Measurements from ENCODE around the gene TSPOAP1. TPM values are rescaled to one million over a fixed set of nuclear protein-coding genes. Genes with fewer than 3 reads are reported as not detected.

Gene TSPOAP1
- polyA plus RNA-seq, 1 experiment, result 5.6 TPM

GRCh38 chr17:58269557-58270291 lies 58.9 kb downstream of the TSPOAP1 start:
- POLR2A ChIA-PET, result no interaction called here
- TF ChIP-seq, protein P1, sequence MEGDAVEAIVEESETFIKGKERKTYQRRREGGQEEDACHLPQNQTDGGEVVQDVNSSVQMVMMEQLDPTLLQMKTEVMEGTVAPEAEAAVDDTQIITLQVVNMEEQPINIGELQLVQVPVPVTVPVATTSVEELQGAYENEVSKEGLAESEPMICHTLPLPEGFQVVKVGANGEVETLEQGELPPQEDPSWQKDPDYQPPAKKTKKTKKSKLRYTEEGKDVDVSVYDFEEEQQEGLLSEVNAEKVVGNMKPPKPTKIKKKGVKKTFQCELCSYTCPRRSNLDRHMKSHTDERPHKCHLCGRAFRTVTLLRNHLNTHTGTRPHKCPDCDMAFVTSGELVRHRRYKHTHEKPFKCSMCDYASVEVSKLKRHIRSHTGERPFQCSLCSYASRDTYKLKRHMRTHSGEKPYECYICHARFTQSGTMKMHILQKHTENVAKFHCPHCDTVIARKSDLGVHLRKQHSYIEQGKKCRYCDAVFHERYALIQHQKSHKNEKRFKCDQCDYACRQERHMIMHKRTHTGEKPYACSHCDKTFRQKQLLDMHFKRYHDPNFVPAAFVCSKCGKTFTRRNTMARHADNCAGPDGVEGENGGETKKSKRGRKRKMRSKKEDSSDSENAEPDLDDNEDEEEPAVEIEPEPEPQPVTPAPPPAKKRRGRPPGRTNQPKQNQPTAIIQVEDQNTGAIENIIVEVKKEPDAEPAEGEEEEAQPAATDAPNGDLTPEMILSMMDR (IDR thresholded peaks at IDR 0.05; ENCODE audit: insufficient read depth, low read depth, low read length), result no peak
- H3K36me3 ChIP-seq (ENCODE audit: control insufficient read depth, insufficient read depth, low read length), result no peaks in the 10 kb centered on the region
- CTCF ChIA-PET, result no interaction called here
- H3K4me3 ChIP-seq (ENCODE audit: low read depth, low read length), result no peak overlapping the region
- no peak for DNase-seq (ENCODE audit: low read depth)
- H3K27me3 ChIP-seq (ENCODE audit: control insufficient read depth, insufficient read depth, low read length), result no peaks in the 10 kb centered on the region

DNA sequence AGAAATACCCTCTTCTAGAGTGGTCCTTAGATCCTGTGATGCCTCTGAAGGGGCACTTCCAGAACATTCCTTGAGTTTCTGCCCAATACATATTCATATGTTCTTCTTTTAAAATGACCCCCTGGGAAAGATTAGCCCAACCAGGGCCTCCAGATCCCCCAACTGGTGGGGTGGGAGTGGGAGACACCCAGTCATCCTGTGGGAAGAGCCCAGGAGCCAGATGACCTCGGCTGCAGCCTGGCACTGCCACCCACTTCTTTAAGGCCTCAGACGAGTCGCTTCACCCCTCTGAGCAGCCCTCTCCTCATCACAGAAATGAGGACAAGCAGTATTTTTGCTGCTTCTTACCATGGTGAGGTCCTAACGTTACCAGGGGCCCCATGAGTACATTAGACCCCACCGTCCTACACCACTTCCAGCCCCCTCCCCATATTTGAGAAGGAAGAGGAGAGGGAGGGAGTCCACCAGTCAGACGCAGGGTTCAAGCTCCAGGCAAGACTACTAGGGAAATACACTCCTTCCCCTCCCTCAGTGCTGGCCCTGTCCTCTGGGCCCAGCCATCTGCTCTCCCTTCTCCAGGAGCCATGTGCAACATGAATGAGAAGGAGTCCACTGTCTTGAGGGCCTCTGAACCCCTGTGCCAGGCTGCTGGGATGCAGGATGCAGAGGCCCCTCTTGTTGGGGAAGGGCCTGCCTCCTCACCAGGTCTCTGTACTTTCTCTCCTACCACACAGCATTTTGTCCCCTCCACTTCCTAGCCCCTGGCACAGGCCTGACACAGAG lies 59.6 kb downstream of the TSPOAP1 start:
- H3K36me3 ChIP-seq (ENCODE audit: control insufficient read depth, insufficient read depth, low read length), result no peaks in the 10 kb centered on the region
- TF ChIP-seq, protein P1 (IDR thresholded peaks at IDR 0.05; ENCODE audit: insufficient read depth, low read depth, low read length), result no peak
- CTCF ChIA-PET, result no interaction called here
- H3K4me3 ChIP-seq (ENCODE audit: low read depth, low read length), result no peak overlapping the region
- peaks cover 1% of the 10 kb centered on the region; the same call in 1 of the 2 replicates for H3K27me3 ChIP-seq (ENCODE audit: control insufficient read depth, insufficient read depth, low read length)
- DNase-seq (ENCODE audit: low read depth), result no peak
- POLR2A ChIA-PET, result no interaction called here

DNA sequence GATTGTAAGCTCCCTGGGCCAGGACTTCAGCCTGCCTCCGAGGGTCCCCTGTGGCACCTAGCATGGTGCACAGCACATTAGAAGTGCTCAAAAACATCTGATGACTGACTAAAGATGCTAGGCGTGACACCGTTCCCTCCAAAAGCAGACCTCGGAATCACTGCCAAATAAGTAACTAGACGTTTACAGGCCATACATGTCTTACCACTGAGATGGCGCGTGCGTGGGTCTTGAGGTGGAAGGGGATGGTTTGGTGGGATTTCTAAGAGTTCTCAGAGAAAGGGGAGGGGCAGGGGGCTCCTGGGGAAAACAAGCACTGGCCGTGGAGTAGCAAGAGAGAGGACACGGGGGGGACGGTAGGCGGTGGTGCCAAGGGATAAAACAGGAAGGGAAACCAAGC lies 60.3 kb downstream of the TSPOAP1 start:
- Histone ChIP-seq H3K36me3 (ENCODE audit: control insufficient read depth, insufficient read depth, low read length) (no peaks in the 10 kb centered on the region), H3K4me3 (ENCODE audit: low read depth, low read length) (no peak overlapping the region), H3K27me3 (ENCODE audit: control insufficient read depth, insufficient read depth, low read length) (peaks cover 1% of the 10 kb centered on the region; the same call in 1 of the 2 replicates)
- ChIA-PET POLR2A (no interaction called here), CTCF (interaction anchor here (0.8 kb wide), 1 partner anchor 18 kb away, joined by 3 read pairs; no protein-coding TSS in a partner anchor)
- TF ChIP-seq, protein P1 (IDR thresholded peaks at IDR 0.05; ENCODE audit: insufficient read depth, low read depth, low read length), result no peak
- DNase-seq (ENCODE audit: low read depth), result no peak

DNA sequence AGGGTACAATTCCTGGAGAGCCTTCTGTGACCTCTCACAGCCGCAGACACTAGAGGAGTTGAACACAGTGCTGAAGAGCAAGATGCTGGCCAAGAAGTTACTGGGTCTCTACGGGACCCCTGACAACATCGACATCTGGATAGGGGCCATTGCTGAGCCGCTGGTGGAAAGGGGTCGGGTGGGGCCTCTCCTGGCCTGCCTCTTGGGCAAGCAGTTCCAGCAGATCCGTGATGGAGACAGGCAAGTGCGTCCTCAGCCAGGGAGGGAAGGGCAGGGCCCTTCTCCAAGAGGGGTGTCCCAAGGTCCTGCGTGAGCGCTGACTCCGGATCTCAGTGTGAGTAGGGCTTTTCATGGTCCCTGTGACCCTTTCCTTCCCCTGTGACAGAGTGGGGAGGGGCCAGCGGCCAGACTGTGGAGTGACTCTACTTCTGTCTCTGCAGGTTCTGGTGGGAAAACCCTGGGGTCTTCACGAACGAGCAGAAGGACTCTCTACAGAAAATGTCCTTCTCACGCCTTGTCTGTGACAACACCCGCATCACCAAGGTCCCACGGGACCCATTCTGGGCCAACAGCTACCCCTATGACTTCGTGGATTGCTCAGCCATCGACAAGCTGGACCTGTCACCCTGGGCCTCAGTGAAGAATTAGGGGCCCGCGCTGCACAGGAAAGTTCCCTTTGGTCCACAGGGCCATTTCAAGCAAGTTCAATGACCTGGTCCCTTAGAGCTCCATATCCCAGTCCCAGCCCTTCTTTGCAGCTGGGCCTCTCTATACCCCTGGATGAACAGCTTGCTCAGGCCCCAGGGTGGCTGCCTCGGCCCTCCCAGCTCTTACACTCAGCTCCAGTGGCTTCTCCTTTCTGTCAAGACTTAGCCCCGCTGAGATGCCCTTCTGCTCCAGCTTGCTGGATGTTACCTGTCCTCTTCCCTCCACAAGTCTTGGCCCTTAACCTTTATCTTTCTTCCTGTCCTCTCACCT lies 61.0 kb downstream of the TSPOAP1 start:
- Histone ChIP-seq H3K36me3 (ENCODE audit: control insufficient read depth, insufficient read depth, low read length) (no peaks in the 10 kb centered on the region), H3K27me3 (ENCODE audit: control insufficient read depth, insufficient read depth, low read length) (peaks cover 1% of the 10 kb centered on the region; the same call in 1 of the 2 replicates), H3K4me3 (ENCODE audit: low read depth, low read length) (no peak overlapping the region)
- ChIA-PET POLR2A (no interaction called here), CTCF (interaction anchor here (0.8 kb wide), 1 partner anchor 18 kb away, joined by 3 read pairs; no protein-coding TSS in a partner anchor)
- no peak for DNase-seq (ENCODE audit: low read depth)
- TF ChIP-seq, protein P1 (IDR thresholded peaks at IDR 0.05; ENCODE audit: insufficient read depth, low read depth, low read length), result no peak

Data from BJ (cell line).